HG03045 (cell line): Measurements from ENCODE around the gene FAM20C.
"Not testable (repeated sequence)": the region's sequence is repeated elsewhere in the genome, so short reads cannot be mapped to it uniquely, and the experiment has no call there.

Source experiments
- ATAC-seq: cut with Tn5 transposase; IDR thresholded peaks from one replicate; pipeline ENCODE4 v1.9.1; 2021; ENCODE audit warnings: mild to moderate bottlenecking, moderate library complexity; ENCODE audit not compliant: unreplicated experiment

FAM20C gene

DNA sequence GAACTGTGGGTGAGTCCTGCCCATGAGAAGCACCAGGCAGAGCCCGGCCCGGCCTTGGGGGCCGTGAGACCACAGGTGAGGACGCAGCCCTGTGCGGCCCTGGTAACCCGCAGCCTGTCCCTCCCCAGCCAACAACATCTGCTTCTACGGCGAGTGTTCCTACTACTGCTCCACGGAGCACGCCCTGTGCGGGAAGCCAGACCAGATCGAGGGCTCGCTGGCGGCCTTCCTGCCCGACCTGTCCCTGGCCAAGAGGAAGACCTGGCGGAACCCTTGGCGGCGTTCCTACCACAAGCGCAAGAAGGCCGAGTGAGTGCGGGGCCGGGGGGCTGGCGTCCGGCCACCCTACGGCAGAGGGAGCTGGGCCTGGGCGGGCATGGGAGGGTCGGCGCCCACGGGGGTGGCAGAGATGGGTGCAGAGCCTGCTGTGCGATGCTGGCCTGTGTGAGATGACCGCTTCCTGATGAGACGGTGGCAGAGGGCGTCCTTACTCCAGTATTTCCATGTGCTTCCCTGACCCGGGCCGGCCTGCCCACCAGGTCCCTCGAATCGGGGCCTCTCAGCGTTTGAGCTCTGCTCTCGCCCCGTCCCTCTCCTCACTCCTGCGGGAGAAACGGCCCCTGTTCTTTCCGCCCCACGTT is 63.5 kb downstream of the FAM20C start:
- ATAC-seq: no peak

- ATAC-seq: no peak
These were observed 64.1 kb downstream of the FAM20C start for GRCh38 chr7:256461-256940.

DNA sequence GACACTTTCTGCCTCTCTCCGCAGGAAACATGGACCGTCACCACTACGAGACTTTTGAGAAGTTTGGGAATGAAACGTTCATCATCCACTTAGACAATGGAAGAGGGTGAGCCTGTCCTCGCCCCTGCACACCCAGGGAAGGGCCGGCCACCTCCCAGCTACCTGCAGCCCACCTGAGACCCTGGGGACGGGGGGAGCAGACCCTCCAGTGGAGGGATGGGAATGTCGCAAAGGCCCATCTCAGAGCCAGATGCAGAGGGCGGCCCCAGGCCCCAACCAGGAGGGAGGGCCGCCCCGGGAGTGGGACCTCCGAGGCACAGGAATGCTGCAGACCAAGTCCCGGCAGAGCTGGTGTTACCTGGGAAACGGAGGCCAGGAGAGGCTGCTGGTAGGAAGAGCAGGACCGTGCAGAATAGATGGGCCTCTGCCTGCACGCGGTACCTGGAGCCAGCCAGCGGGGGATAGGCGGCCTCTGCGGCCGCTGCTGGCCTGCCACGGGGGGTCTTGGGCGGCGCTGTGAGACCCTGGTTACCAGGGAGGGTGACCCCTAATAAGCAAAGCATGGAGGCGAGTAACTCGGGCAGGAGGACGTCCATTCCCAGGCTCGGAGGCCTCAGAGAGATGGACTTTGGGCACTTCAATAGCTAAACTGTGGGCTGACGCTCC is 64.7 kb downstream of the FAM20C start:
- ATAC-seq: no peak

DNA sequence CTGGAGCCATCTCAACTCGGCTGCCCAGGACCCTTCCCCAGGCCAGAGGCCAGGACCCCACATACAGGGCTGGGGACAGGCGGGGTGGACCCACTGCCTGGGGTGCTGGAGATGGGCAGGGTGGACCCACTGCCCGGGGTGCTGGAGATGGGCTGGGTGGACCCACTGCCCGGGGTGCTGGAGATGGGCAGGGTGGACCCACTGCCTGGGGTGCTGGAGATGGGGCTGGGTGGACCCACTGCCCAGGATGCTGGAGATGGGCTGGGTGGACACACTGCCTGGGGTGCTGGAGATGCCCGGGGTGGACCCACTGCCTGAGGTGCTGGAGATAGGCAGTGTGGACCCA is 65.2 kb downstream of the FAM20C start:
- no peak for ATAC-seq

- no peak for ATAC-seq
These were observed 66.3 kb downstream of the FAM20C start for GRCh38 chr7:258476-259190.

- no peak for ATAC-seq
These were observed 66.8 kb downstream of the FAM20C start for GRCh38 chr7:259191-259505.

GRCh38 chr7:259751-260405 is 67.5 kb downstream of the FAM20C start:
- ATAC-seq: no peak

GRCh38 chr7:260441-261281 is 68.3 kb downstream of the FAM20C start:
- no peak for ATAC-seq

- no peak for ATAC-seq
These were observed 69.2 kb downstream of the FAM20C start for GRCh38 chr7:261341-262250.

GRCh38 chr7:262251-262572 is 69.8 kb downstream of the FAM20C start:
- ATAC-seq: no peak

DNA sequence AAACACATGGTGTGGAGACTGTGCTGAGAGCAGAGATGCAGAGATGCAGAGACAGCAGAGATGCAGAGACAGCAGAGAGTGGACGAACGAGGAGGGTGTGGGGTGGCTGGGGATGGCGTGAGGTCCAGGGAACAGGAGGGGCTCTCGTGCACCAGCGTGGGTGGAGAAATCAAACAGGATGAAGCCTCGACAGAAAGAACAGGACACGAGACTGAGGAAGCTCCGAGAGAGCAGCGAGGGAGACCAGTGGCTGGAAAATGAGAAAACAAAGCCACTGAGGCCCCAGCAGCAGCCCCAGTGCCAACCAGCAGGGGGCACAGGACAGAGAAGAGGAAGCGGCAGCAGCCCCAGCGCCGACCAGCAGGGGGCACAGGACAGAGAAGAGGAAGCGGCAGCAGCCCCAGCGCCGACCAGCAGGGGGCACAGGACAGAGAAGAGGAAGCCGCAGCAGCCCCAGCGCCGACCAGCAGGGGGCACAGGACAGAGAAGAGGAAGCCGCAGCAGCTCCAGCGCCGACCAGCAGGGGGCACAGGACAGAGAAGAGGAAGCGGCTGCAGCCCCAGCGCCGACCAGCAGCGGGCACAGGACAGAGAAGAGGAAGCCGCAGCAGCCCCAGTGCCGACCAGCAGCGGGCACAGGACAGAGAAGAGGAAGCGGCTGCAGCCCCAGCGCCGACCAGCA is 70.4 kb downstream of the FAM20C start:
- ATAC-seq: not testable (repeated sequence)

GRCh38 chr7:263483-264351 is 71.3 kb downstream of the FAM20C start:
- not testable (repeated sequence) for ATAC-seq

- no peak for ATAC-seq
These were observed 72.3 kb downstream of the FAM20C start for GRCh38 chr7:264541-265191.

DNA sequence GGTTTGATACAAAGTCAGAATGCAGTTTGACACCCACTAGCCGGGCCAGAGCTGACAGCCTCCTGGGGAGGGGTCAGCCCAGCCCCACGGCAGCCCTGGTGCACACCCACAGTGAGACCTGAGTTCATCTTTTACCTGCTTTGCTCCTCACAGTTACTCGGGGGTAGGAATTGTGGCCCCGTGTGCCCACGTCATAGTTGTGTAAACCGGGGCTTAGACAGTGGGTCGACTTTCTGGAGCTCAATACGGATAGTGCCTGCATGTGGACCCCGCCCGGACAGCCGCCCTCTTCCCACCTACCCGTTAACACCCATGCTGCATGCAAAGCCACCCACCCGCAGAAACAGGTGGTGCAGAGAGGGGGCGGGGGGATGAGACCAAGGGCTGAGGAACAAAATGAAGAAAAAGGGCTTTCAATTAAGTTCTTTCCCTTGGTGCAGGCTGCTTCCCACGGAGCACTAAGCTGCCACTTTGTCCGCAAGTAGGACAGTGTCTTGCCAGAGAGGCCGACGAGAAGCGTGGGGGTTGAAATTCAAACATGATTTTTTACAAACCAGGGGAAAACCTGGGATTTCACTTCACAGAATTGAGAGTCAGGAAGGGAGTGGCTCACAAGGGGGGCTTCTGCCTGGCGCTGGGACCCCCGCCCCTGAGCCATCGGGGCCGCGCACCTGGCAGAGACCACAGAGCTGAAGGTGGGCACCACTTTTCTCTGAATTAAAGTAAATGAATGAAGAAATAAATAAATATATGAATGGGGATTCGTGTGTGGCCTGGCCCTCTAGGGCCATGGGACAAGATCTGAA is 73.0 kb downstream of the FAM20C start:
- no peak for ATAC-seq

DNA sequence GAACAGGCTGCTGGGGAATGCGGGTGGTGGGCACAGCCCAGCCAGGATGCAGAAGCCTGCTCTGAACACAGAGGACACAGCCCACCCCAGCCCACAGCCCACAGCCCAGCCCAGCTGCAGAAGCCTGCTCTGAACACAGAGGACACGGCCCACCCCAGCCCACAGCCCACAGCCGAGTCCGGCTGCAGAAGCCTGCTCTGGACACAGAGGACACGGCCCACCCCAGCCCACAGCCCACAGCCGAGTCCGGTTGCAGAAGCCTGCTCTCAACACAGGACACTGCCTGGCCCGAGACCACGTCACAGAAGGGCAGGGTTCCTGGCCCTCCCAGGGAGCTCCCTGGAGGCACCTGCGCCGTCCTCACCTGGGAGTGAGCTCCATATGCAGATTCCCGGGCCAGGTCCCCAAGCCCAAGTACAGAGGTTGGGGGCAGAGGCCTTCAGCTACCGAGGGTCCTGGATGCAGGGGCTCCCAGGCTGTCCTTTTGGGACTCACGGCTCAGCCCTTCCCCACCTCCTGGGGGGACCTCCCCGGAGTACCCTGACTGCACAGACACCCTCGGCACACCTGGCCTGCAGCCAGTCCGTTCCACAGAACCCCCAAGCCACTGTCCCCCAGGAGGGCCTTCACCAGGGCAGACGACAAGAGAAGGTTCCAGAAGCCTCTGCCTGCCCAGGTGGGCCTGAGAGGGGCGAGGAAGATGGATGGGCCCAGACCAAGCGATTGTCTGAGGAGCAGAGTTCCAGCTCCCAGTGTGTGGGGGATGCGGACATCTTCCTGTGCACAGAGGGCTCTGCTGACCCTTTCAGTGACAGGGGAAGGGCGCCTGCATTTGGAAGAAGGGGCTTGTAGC is 73.9 kb downstream of the FAM20C start:
- ATAC-seq: no peak
